Measurements from ENCODE around the gene TULP4.

DNA sequence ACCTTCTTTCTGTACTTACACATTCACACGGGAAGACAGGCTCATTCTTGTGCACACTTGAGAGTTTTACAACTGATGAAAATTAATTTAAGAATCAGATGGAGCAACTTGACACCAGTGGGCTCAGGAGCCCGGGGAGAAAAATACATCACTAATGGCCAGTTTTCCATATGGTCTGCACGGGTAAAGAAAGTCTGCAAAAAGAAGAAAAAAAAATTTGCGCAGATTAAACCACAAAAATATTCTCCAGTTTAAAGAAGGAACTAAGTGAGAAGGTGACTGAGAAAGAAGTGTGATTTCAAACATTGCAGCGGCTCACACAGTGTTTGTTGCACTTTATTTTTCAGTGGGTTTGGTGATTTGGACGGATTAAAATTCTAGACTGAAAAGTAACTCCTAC, at the start of gene TULP4:
- TF ChIP-seq YY1 (IDR thresholded peaks at IDR 0.05; ENCODE audit: insufficient read depth, insufficient read length): no peak
- no peak for TF ChIP-seq ZNF274 (IDR thresholded peaks at IDR 0.05; ENCODE audit: low read depth, low read length)
- no peak for TF ChIP-seq SUZ12 (IDR thresholded peaks at IDR 0.05; ENCODE audit: extremely low read depth, insufficient read depth, insufficient read length)

All from NT2/D1 (cell line).